Raji (cell line): ENCODE data around the gene SEC24D.

ENCODE experiments used
- POLR2A ChIP-seq: IDR thresholded peaks from 2 replicates; pipeline ENCODE4 v1.6.1; 2011; ENCODE audit warnings: low read depth, low read length, control low read depth; ENCODE audit not compliant: insufficient read depth

Gene SEC24D

DNA sequence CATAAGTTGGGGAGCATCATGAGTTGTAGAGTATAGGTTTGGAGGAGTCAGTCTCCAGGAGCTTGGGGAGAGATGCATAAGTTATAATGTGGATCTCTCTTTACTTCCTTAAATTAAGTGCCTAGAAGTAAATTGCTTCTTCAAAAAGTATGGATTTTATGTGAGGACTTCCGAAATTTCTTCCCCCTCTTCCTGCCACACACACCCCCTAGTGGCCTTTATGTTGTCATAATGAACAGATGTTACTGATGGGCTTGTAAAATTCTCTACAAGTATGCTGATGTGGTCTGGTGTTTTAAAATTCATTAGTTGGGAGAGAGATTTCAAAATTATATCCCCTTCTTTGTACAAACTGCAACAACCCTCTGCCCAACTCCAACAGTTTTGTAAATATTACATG is 153.0 kb downstream of the SEC24D start:
- TF ChIP-seq POLR2A = no peak

DNA sequence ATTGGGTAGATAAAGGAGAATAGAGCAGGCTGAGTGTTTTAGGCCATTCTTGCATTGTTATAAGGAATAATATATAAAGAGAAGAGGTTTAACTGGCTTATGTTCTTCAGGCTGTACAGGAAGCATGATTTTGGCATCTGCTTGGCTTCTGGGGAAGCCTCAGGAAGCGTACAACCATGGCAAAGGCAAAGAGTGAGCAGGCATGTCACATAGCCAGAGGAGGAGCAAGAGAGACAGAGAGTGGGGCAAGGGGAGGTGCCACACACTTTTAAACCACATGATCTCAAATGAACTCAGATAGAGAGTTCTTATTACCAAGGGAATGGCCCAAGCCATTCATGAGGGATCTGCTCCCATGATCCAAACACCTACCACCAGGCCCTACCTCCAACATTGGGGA is 155.1 kb downstream of the SEC24D start:
- no peak for TF ChIP-seq POLR2A

DNA sequence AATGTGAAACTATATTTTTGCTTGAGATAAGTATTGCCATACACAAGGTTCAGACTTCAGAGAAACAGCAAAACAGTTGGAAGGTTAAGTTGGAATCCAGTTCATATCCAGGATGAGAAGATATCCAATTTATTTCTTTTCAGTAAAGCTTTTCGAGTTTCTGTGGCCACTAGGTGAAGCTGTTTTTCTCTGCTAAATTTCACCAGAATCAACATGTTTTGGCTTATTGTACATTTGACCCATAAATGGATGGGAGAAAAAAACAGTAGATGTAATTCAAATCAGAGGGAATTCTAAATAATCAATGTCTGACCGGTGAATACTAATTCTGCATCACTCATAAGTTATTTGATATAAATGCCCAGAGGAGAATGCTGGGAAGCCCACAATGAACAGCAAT is 159.8 kb downstream of the SEC24D start:
- TF ChIP-seq POLR2A = no peak
